Panc1 (cell line): ENCODE measurements around the gene SMIM7.

Experiments
- CTCF ChIP-seq: fragments of 450-650 bp; IDR thresholded peaks from 2 replicates; pipeline ENCODE4 v1.5.1; 2017; ENCODE audit warnings: mild to moderate bottlenecking
- POLR2AphosphoS5 ChIP-seq: IDR thresholded peaks from 2 replicates; pipeline ENCODE4 v1.6.1; 2012; ENCODE audit warnings: mild to moderate bottlenecking, low read depth, low read length, moderate library complexity

GRCh38 chr19:16624236-16624635 is 35.7 kb downstream of the SMIM7 start:
- TF ChIP-seq POLR2AphosphoS5 (no peak), CTCF (no peak)
